Measurements from ENCODE around the gene HACE1.
"Not testable (repeated sequence)": the region's sequence is repeated elsewhere in the genome, so short reads cannot be mapped to it uniquely, and the experiment has no call there.

Gene HACE1

GRCh38 chr6:104859225-104860146 is at the start of gene HACE1:
TSS of gene HACE1 (minus strand) at chr6:104859919. CDS start at chr6:104859642, 277 bp downstream.
- TF ChIP-seq ZNF274 (IDR thresholded peaks at IDR 0.05; ENCODE audit: low read depth, low read length) = no peak
- peak within 1 kb of the TSS; percentile 93 for H3K4me3 ChIP-seq (ENCODE audit: low read length)

GRCh38 chr6:104908888-104909525 is 49.3 kb upstream of the HACE1 start:
- no peak for TF ChIP-seq ZNF274 (IDR thresholded peaks at IDR 0.05; ENCODE audit: low read depth, low read length)
- no peak overlapping the region for H3K4me3 ChIP-seq (ENCODE audit: low read length)

- TF ChIP-seq ZNF274 (IDR thresholded peaks at IDR 0.05; ENCODE audit: low read depth, low read length) = no peak
- H3K4me3 ChIP-seq (ENCODE audit: low read length) = no peak overlapping the region
Measured at GRCh38 chr6:104908031-104908887, 48.5 kb upstream of the HACE1 start.

- H3K4me3 ChIP-seq (ENCODE audit: low read length) = not testable (repeated sequence)
Measured at GRCh38 chr6:104898893-104899292, 39.2 kb upstream of the HACE1 start.

- TF ChIP-seq ZNF274 (IDR thresholded peaks at IDR 0.05; ENCODE audit: low read depth, low read length) = no peak
- H3K4me3 ChIP-seq (ENCODE audit: low read length) = no peak overlapping the region
Measured at GRCh38 chr6:104896914-104897313, 37.2 kb upstream of the HACE1 start.

- TF ChIP-seq ZNF274 (IDR thresholded peaks at IDR 0.05; ENCODE audit: low read depth, low read length) = no peak
- no peak overlapping the region for H3K4me3 ChIP-seq (ENCODE audit: low read length)
Measured at GRCh38 chr6:104888066-104888465, 28.3 kb upstream of the HACE1 start.

GRCh38 chr6:104887350-104887749 is 27.6 kb upstream of the HACE1 start:
- no peak for TF ChIP-seq ZNF274 (IDR thresholded peaks at IDR 0.05; ENCODE audit: low read depth, low read length)
- no peak overlapping the region for H3K4me3 ChIP-seq (ENCODE audit: low read length)

- TF ChIP-seq ZNF274 (IDR thresholded peaks at IDR 0.05; ENCODE audit: low read depth, low read length) = no peak
- H3K4me3 ChIP-seq (ENCODE audit: low read length) = no peak overlapping the region
Measured at GRCh38 chr6:104885518-104886043, 25.9 kb upstream of the HACE1 start.

- H3K4me3 ChIP-seq (ENCODE audit: low read length) = no peak overlapping the region
- TF ChIP-seq ZNF274 (IDR thresholded peaks at IDR 0.05; ENCODE audit: low read depth, low read length) = no peak
Measured at GRCh38 chr6:104884867-104885517, 25.3 kb upstream of the HACE1 start.

GRCh38 chr6:104881964-104882668 is 22.4 kb upstream of the HACE1 start:
- TF ChIP-seq ZNF274 (IDR thresholded peaks at IDR 0.05; ENCODE audit: low read depth, low read length) = no peak
- H3K4me3 ChIP-seq (ENCODE audit: low read length) = no peak overlapping the region

- no peak overlapping the region for H3K4me3 ChIP-seq (ENCODE audit: low read length)
- no peak for TF ChIP-seq ZNF274 (IDR thresholded peaks at IDR 0.05; ENCODE audit: low read depth, low read length)
Measured at GRCh38 chr6:104862456-104862855, 2.7 kb upstream of the HACE1 start.

GRCh38 chr6:104860221-104860620 is 502 bp upstream of the HACE1 start:
- TF ChIP-seq ZNF274 (IDR thresholded peaks at IDR 0.05; ENCODE audit: low read depth, low read length) = no peak
- peak overlapping the region; percentile 93; the same call in 1 of the 2 replicates for H3K4me3 ChIP-seq (ENCODE audit: low read length)

GRCh38 chr6:104858642-104859041 is 1.1 kb downstream of the HACE1 start:
- TF ChIP-seq ZNF274 (IDR thresholded peaks at IDR 0.05; ENCODE audit: low read depth, low read length) = no peak
- peak overlapping the region; percentile 93 for H3K4me3 ChIP-seq (ENCODE audit: low read length)
